ENCODE results near the gene ULK4. TPM values are rescaled to one million over a fixed set of nuclear protein-coding genes. Genes with fewer than 3 reads are reported as not detected.
"Not testable (repeated sequence)": the region's sequence is repeated elsewhere in the genome, so short reads cannot be mapped to it uniquely, and the experiment has no call there.

ULK4 gene
- total RNA-seq, 1 donor, result 22.0 TPM

- DNase-seq (ENCODE audit: low read depth), result no peak
- TF ChIP-seq CTCF (IDR thresholded peaks at IDR 0.05; ENCODE audit: insufficient read depth, low read depth, low read length), result no peak
- no peak overlapping the region for H3K4me3 ChIP-seq (ENCODE audit: low read depth, low read length)
Observed at GRCh38 chr3:41792806-41793205, 169.1 kb downstream of the ULK4 start.

GRCh38 chr3:41769106-41769505 lies 192.8 kb downstream of the ULK4 start:
- no peak for TF ChIP-seq CTCF (IDR thresholded peaks at IDR 0.05; ENCODE audit: insufficient read depth, low read depth, low read length)
- H3K4me3 ChIP-seq (ENCODE audit: low read depth, low read length), result no peak overlapping the region
- no peak for DNase-seq (ENCODE audit: low read depth)

GRCh38 chr3:41768363-41768762 lies 193.5 kb downstream of the ULK4 start:
- TF ChIP-seq CTCF (IDR thresholded peaks at IDR 0.05; ENCODE audit: insufficient read depth, low read depth, low read length), result no peak
- H3K4me3 ChIP-seq (ENCODE audit: low read depth, low read length), result no peak overlapping the region
- no peak for DNase-seq (ENCODE audit: low read depth)

- H3K4me3 ChIP-seq (ENCODE audit: low read depth, low read length); DNase-seq (ENCODE audit: low read depth): not testable (repeated sequence)
Observed at GRCh38 chr3:41762867-41763266, 199.0 kb downstream of the ULK4 start.

- TF ChIP-seq CTCF (IDR thresholded peaks at IDR 0.05; ENCODE audit: insufficient read depth, low read depth, low read length), result no peak
Observed at GRCh38 chr3:41753651-41754050, 208.3 kb downstream of the ULK4 start.

GRCh38 chr3:41751597-41751996 lies 210.3 kb downstream of the ULK4 start:
- DNase-seq (ENCODE audit: low read depth), result no peak
- no peak for TF ChIP-seq CTCF (IDR thresholded peaks at IDR 0.05; ENCODE audit: insufficient read depth, low read depth, low read length)
- H3K4me3 ChIP-seq (ENCODE audit: low read depth, low read length), result no peak overlapping the region

More at GRCh38 chr3:41753651-41754050, 208.3 kb downstream of the ULK4 start:
- DNase-seq (ENCODE audit: low read depth), result no peak
- no peak overlapping the region for H3K4me3 ChIP-seq (ENCODE audit: low read depth, low read length)

- H3K4me3 ChIP-seq (ENCODE audit: low read depth, low read length), result no peak overlapping the region
- no peak for DNase-seq (ENCODE audit: low read depth)
- TF ChIP-seq CTCF (IDR thresholded peaks at IDR 0.05; ENCODE audit: insufficient read depth, low read depth, low read length), result no peak
Observed at GRCh38 chr3:41749988-41750387, 211.9 kb downstream of the ULK4 start.

All from fibroblast of villous mesenchyme (primary cell).